GM15510 (cell line): ENCODE data around the gene TP53BP2.

Experiments
- POLR2A ChIP-seq: IDR thresholded peaks from 3 replicates; pipeline ENCODE4 v1.6.1; 2011; ENCODE audit warnings: borderline replicate concordance; ENCODE audit not compliant: insufficient read length; ENCODE audit errors: extremely low read depth

TP53BP2 gene

GRCh38 chr1:223784541-223784940 is 61.2 kb downstream of the TP53BP2 start:
- no peak for TF ChIP-seq POLR2A

GRCh38 chr1:223783676-223784075 is 62.1 kb downstream of the TP53BP2 start:
- TF ChIP-seq POLR2A: no peak

- TF ChIP-seq POLR2A: no peak
Measured at GRCh38 chr1:223780949-223781348, 64.8 kb downstream of the TP53BP2 start.

- no peak for TF ChIP-seq POLR2A
Measured at GRCh38 chr1:223780318-223780717, 65.4 kb downstream of the TP53BP2 start.

DNA sequence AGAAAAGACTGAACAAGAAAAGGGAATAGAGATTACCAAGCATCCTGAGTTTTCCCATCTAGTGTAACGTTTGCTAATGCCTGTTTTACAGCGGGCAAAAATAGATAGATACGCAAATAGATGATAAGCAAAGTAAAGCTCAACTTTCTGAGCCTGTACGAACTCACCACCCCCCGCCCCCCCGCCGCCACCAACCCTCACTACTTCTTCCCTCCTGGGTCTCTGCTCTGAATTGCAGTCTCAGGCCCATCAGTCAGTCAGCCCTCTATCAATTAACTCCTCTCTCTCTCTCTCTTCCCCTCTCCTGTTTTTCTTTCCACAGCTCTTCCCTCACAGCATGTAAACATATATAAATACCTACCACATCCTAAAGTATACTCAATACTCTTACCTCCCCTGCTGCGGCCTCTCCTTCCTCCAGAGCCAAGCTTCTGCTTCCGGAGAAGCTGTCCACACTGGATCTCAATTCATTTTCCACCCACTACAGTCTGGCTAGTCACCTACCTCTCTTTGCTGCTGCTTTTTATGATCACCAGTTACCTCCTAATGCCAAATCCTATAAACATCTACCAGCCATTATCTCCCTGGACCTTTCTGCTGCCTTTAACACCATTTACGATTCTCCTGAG is 68.8 kb downstream of the TP53BP2 start:
- no peak for TF ChIP-seq POLR2A

GRCh38 chr1:223776075-223776814 is 69.5 kb downstream of the TP53BP2 start:
- TF ChIP-seq POLR2A: no peak

- TF ChIP-seq POLR2A: no peak
Measured at GRCh38 chr1:223775711-223776074, 70.1 kb downstream of the TP53BP2 start.

GRCh38 chr1:223775054-223775453 is 70.7 kb downstream of the TP53BP2 start:
- TF ChIP-seq POLR2A: no peak

GRCh38 chr1:223774134-223774814 is 71.5 kb downstream of the TP53BP2 start:
- no peak for TF ChIP-seq POLR2A

DNA sequence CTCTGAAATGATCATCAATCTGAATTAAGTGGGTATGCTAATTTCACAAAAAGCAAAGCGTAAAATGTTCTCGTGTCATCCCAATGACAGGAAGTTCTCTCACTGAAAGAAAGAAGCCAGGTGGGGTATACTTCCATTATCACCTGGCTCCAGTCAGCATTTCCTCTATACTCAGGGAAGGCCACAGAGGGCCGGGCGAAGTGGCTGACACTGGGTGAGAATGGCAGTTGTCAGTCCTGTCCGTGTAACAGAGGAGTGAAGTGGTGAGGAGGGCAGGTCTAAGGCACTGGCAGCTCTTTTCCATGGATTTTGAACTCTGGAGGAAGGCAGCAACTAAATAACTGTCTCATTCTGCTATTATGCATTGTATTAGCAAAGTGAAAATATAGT is 73.0 kb downstream of the TP53BP2 start:
- no peak for TF ChIP-seq POLR2A

DNA sequence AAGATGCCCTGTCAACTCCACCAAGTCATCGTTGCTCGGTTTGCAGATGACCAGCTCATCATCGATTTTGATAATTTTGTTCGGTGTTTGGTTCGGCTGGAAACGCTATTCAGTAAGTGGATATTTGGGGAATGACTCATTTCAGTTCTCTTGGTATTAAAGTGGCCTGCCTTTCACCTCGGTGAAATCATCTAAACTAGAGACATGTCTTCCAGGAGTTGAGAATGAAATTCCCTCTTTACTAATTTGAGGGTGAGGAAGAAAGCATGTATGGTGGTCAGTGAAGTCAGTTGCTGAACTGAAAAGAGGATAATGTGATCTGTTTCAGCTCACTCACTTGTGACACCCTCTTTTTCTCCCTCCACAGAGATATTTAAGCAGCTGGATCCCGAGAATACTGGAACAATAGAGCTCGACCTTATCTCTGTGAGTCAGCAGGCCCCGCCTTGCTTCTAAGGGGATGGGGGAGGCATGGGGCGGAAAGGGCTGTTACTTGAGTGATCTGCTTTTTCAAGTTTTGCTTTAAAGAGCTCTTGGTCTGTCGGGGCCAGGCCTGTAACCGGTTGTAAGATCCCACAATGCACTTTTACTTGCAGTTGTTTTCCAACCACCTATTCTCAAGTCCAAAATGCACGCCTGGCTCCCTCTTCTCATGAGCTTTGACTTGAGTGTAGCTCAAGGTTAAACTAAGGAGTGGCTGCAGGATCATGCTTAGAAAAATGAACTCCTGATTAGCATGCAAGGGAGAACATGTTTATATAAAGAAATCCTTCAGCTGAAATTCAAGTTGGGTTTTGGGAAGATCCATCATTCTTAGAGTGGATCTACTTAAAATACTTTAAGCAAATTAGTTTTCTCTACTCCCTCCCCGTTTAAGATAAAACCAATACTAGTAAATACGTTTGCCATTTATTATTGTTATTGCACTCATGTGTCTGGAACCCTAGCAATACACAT is 73.7 kb downstream of the TP53BP2 start:
- no peak for TF ChIP-seq POLR2A

DNA sequence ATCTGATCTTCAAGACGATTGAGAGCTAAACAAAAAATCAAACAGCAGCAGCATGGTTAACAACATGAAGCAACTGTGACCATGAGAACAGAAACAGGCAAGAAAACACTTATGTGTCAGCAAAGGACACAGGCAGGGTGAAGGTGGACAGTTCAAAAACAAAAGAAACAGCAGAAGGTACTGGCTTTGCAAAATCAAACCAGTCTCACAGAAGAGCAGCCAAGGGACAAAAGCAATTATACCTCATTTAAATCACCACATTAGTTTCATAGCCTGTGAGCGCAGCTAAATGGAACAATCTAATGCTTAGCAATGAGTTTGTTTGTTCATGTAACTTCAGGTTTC is 74.3 kb downstream of the TP53BP2 start:
- TF ChIP-seq POLR2A: no peak

DNA sequence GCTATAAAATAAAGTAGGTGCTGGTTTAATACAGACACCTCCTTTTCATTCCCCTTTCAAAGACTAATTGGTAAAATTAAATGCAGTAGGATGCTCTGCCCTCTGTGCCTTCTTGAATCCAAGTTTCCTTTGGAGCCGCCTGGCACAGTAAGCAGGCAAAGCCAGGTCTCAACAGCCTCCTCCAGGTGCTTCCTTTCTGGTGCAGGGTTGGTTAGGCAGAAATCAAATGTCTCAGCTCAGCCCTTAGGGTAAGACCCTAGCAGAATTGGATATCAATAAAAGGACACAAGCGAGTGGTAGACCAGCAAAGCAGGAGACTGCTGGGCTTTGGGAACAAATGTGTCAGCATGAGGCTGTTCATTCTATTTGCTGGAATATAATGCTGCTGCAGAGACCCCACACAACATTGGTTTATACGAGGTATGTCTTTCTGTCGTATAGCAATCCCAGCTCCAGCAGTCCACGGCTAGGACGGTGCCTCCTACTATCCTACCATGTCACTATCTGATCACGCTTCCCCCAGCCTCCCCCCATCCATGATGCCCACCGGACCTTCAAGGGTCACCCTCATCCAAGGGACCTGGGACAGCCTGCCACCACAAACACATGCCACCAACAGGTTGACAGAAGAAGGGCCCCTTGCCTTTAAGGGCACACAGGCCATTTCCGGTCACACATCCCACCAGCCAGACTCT is 75.0 kb downstream of the TP53BP2 start:
- no peak for TF ChIP-seq POLR2A

DNA sequence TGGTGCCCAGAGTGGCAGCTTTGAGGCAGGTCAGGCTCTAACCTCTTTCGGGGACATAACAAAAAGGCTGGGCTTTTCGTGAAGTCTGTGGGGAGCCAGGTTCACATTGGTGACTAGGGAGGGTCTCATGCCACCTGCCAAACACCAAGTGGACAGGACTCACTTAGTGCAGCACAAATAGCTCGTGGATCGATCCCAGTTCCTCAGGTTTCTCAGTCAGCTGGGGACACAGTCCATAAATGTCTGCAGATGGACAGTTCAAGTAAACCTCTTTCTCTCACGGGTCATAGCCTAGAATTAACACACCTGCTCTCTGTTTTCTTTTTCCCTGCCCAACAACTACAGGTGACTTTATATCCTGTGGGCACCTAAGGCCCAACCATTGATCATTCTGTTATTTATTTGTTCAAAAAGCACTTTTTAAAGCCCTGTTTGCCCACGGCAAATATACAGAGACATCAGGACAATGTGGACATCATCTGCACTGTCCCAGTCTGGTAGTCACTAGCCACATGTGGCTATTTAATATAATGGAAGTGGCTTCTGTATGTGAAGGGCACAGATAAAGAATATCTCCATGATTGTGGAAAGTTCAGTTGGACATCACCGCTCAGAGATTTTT is 79.9 kb downstream of the TP53BP2 start:
- TF ChIP-seq POLR2A: no peak
